Endodermal cell (in vitro differentiated cells): ENCODE results near the gene IP6K3. TPM values are rescaled to one million over a fixed set of nuclear protein-coding genes. Genes with fewer than 3 reads are reported as not detected.

Experiments
- DNase-seq: peaks from one replicate; pipeline ENCODE4 v3.0.0-alpha.2; 2017
- H3K27ac ChIP-seq: 2 replicates; pipeline ENCODE4 v1.5.1; 2013; ENCODE audit warnings: mild to moderate bottlenecking, low read depth, low read length, moderate library complexity
- H3K27me3 ChIP-seq: 2 replicates; pipeline ENCODE4 v1.6.1; 2013; ENCODE audit warnings: mild to moderate bottlenecking, low read length, moderate library complexity; ENCODE audit not compliant: insufficient read depth, control insufficient read depth, poor library complexity, severe bottlenecking
- H3K36me3 ChIP-seq: 2 replicates; pipeline ENCODE4 v1.7.0; 2013; ENCODE audit warnings: mild to moderate bottlenecking, low read length, moderate library complexity; ENCODE audit not compliant: control insufficient read depth, insufficient read depth
- H3K4me1 ChIP-seq: one replicate; pipeline ENCODE4 v1.7.0; 2013; ENCODE audit warnings: low read length; ENCODE audit not compliant: control insufficient read depth, insufficient read depth
- H3K4me3 ChIP-seq: 2 replicates; pipeline ENCODE4 v1.5.1; 2013; ENCODE audit warnings: mild to moderate bottlenecking, low read length, moderate library complexity
- H3K9ac ChIP-seq: 2 replicates; pipeline ENCODE4 v1.6.1; 2013; ENCODE audit warnings: mild to moderate bottlenecking, low read length, moderate library complexity; ENCODE audit not compliant: poor library complexity, severe bottlenecking; ENCODE audit errors: extremely low read depth
- H3K9me3 ChIP-seq: 2 replicates; pipeline ENCODE4 v1.6.1; 2013; ENCODE audit warnings: mild to moderate bottlenecking, low read length, moderate library complexity; ENCODE audit not compliant: control insufficient read depth
- H3K27ac Mint-ChIP-seq: 2 replicates; pipeline ENCODE4 v1.8.0; 2020; ENCODE audit warnings: mixed read lengths
- H3K27me3 Mint-ChIP-seq: 2 replicates; pipeline ENCODE4 v1.8.0; 2021; ENCODE audit warnings: mild to moderate bottlenecking, mixed read lengths; ENCODE audit not compliant: insufficient read depth
- H3K36me3 Mint-ChIP-seq: 2 replicates; pipeline ENCODE4 v1.8.0; 2020; ENCODE audit warnings: low read depth, mixed read lengths
- H3K4me1 Mint-ChIP-seq: 2 replicates; pipeline ENCODE4 v1.8.0; 2020; ENCODE audit warnings: mixed read lengths
- H3K4me3 Mint-ChIP-seq: 2 replicates; pipeline ENCODE4 v1.8.0; 2020; ENCODE audit warnings: mild to moderate bottlenecking, moderate library complexity, mixed read lengths
- H3K9me3 Mint-ChIP-seq: 2 replicates; pipeline ENCODE4 v1.8.0; 2020; ENCODE audit warnings: mild to moderate bottlenecking, mixed read lengths
- CTCF ChIP-seq: fragments of 200-600 bp; sonication (generic); conservative IDR thresholded peaks from 2 replicates; pipeline ENCODE4 v1.5.0; 2021; ENCODE audit warnings: antibody characterized with exemption, mild to moderate bottlenecking
- WGBS, 2 experiments: methylation state at CpG; one replicate each; pipeline versions ENCODE4 v1.1.5 to v1.1.7; 2013; ENCODE audit warnings: missing lambda C conversion rate in 2 of 2, mixed read lengths in 1 of 2; ENCODE audit not compliant: insufficient coverage in 1 of 2, insufficient read length in 1 of 2; 5-methylcytosine and 5-hydroxymethylcytosine counted together
- total RNA-seq, 2 donors: library from RNA; stranded (reverse); fragmentation: NEBNext Ultra II Directional in 1 of 2; extraction: Animal tissue kit (Norgen Biotek cat#: 25700) in 1 of 2; gene quantifications; 2 replicates in 1 of 2; 3 replicates in 1 of 2; pipeline ENCODE4 v1.2.1, GENCODE V29; 2021

The IP6K3 gene
- total RNA-seq, 2 donors from 2014 or later, result not detected

GRCh38 chr6:33748841-33749240, 2.1 kb upstream of the IP6K3 start:
- Mint-ChIP-seq H3K9me3 (no peaks in the 10 kb centered on the region), H3K36me3 (no peaks in the 10 kb centered on the region), H3K4me3 (no peak overlapping the region), H3K27me3 (peaks cover 8% of the 10 kb centered on the region), H3K4me1 (peaks cover 46% of the 10 kb centered on the region), H3K27ac (no peak overlapping the region)
- Histone ChIP-seq H3K27me3 (no peaks in the 10 kb centered on the region), H3K4me1 (peaks cover 26% of the 10 kb centered on the region), H3K9ac (no peak overlapping the region), H3K9me3 (no peaks in the 10 kb centered on the region), H3K36me3 (no peaks in the 10 kb centered on the region), H3K4me3 (no peak overlapping the region), H3K27ac (no peak overlapping the region)
- no peak for TF ChIP-seq CTCF
- no peak for DNase-seq
- WGBS, 2 experiments, result 60 to 89% methylated on average over 1 to 4 of the region's 4 CpGs

DNA sequence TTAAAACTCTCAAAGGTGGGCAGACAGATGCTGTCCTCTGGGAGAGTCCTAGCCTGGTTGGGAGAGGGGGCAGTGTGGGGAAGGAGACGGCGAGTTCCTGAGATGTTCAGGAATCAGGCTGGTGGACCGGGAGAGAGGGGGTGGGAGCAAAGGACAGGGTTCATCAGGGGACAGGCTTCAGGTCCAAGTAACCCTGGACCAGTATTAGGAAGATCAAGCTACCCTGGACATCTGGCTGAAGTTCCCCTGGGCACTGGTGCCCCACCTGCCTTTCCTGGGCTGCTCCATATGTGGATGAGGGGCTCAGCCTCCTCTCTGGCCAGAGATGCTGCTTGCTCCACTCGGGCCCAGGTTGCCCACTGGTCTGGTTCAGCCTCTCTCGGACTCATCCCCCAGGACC, 1.1 kb upstream of the IP6K3 start:
- peaks cover 26% of the 10 kb centered on the region for H3K4me1 ChIP-seq

GRCh38 chr6:33746036-33746600, 587 bp downstream of the IP6K3 start:
- Histone ChIP-seq H3K4me1 (peaks cover 17% of the 10 kb centered on the region), H3K4me3 (no peak overlapping the region), H3K36me3 (no peaks in the 10 kb centered on the region), H3K27ac (peak overlapping the region; percentile 71), H3K9me3 (no peaks in the 10 kb centered on the region), H3K9ac (no peak overlapping the region), H3K27me3 (no peaks in the 10 kb centered on the region)
- peak; percentile 74 for DNase-seq
- H3K4me3 Mint-ChIP-seq, result no peak overlapping the region
- peaks cover 40% of the 10 kb centered on the region for H3K4me1 Mint-ChIP-seq
- H3K36me3 Mint-ChIP-seq, result no peaks in the 10 kb centered on the region
- WGBS, 2 experiments, result 73% methylated on average over 14 of the region's 14 CpGs; no CpG with 5 or more reads in 1 of the 2 experiments
- H3K27me3 Mint-ChIP-seq, result peaks cover 8% of the 10 kb centered on the region
- TF ChIP-seq CTCF, result no peak
- no peak overlapping the region for H3K27ac Mint-ChIP-seq
- H3K9me3 Mint-ChIP-seq, result no peaks in the 10 kb centered on the region

More for the DNA sequence above, 1.1 kb upstream of the IP6K3 start:
- peaks cover 46% of the 10 kb centered on the region for H3K4me1 Mint-ChIP-seq
- no peak overlapping the region for H3K27ac Mint-ChIP-seq
- DNase-seq, result no peak
- H3K9me3 Mint-ChIP-seq, result no peaks in the 10 kb centered on the region
- Histone ChIP-seq H3K4me3 (no peak overlapping the region), H3K36me3 (no peaks in the 10 kb centered on the region), H3K27ac (no peak overlapping the region), H3K9me3 (no peaks in the 10 kb centered on the region), H3K27me3 (no peaks in the 10 kb centered on the region), H3K9ac (no peak overlapping the region)
- 83 to 94% methylated on average over 2 to 5 of the region's 5 CpGs for WGBS, 2 experiments
- H3K4me3 Mint-ChIP-seq, result no peak overlapping the region
- H3K27me3 Mint-ChIP-seq, result peaks cover 8% of the 10 kb centered on the region
- TF ChIP-seq CTCF, result no peak
- H3K36me3 Mint-ChIP-seq, result no peaks in the 10 kb centered on the region
